HUES48 (cell line): ENCODE results near the gene FOXK1.

Experiments
- H3K27ac ChIP-seq: one replicate; pipeline ENCODE4 v1.7.0; 2013; ENCODE audit warnings: low read depth, low read length, inconsistent platforms
- H3K27me3 ChIP-seq: 2 replicates; pipeline ENCODE4 v1.6.1; 2013; ENCODE audit warnings: mild to moderate bottlenecking, low read length; ENCODE audit not compliant: control insufficient read depth, insufficient read depth
- H3K36me3 ChIP-seq: 2 replicates; pipeline ENCODE4 v1.6.1; 2013; ENCODE audit warnings: low read length; ENCODE audit not compliant: control insufficient read depth, insufficient read depth
- H3K4me1 ChIP-seq: 2 replicates; pipeline ENCODE4 v1.6.1; 2013; ENCODE audit warnings: mild to moderate bottlenecking, low read length; ENCODE audit not compliant: control insufficient read depth, insufficient read depth
- H3K4me3 ChIP-seq: 2 replicates; pipeline ENCODE4 v1.5.1; 2013; ENCODE audit warnings: mild to moderate bottlenecking, low read depth, low read length
- H3K9ac ChIP-seq: 2 replicates; pipeline ENCODE4 v1.6.1; 2013; ENCODE audit warnings: mild to moderate bottlenecking, low read depth, low read length, moderate library complexity
- H3K9me3 ChIP-seq: 2 replicates; pipeline ENCODE4 v1.6.1; 2013; ENCODE audit warnings: low read length; ENCODE audit not compliant: control insufficient read depth, insufficient read depth

FOXK1 gene

GRCh38 chr7:4759211-4759610 is 77.1 kb downstream of the FOXK1 start:
- no peak overlapping the region for H3K4me3 ChIP-seq
- H3K36me3 ChIP-seq = peaks cover 44% of the 10 kb centered on the region
- H3K4me1 ChIP-seq = no peaks in the 10 kb centered on the region
- H3K9me3 ChIP-seq = no peaks in the 10 kb centered on the region
- H3K27me3 ChIP-seq = no peaks in the 10 kb centered on the region
- no peak overlapping the region for H3K27ac ChIP-seq
- no peak overlapping the region for H3K9ac ChIP-seq

DNA sequence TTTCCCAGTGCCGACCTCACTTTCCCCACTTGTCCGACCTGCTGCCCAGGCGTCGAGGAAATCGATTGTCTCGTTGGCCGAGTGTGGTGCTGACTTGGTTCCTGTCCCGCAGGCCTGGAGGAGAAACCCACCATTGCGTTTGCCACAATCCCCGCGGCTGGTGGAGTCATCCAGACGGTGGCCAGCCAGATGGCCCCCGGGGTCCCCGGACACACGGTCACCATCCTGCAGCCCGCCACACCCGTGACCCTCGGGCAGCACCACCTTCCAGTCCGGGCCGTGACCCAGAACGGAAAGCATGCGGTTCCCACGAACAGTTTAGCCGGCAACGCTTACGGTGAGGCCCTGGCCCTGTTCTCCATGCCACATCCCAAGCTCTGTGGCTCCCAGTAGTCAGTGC is 78.9 kb downstream of the FOXK1 start:
- H3K27me3 ChIP-seq = no peaks in the 10 kb centered on the region

GRCh38 chr7:4762121-4763055 is 80.3 kb downstream of the FOXK1 start:
- no peaks in the 10 kb centered on the region for H3K27me3 ChIP-seq
- H3K9me3 ChIP-seq = no peaks in the 10 kb centered on the region
- peaks cover 28% of the 10 kb centered on the region for H3K36me3 ChIP-seq
- no peak overlapping the region for H3K4me3 ChIP-seq
- no peaks in the 10 kb centered on the region for H3K4me1 ChIP-seq
- no peak overlapping the region for H3K9ac ChIP-seq
- no peak overlapping the region for H3K27ac ChIP-seq

More for the DNA sequence above, 78.9 kb downstream of the FOXK1 start:
- Histone ChIP-seq H3K27ac (no peak overlapping the region), H3K9ac (no peak overlapping the region), H3K4me1 (no peaks in the 10 kb centered on the region), H3K36me3 (peaks cover 32% of the 10 kb centered on the region), H3K4me3 (no peak overlapping the region), H3K9me3 (no peaks in the 10 kb centered on the region)

GRCh38 chr7:4763091-4763793 is 81.1 kb downstream of the FOXK1 start:
- Histone ChIP-seq H3K9me3 (no peaks in the 10 kb centered on the region), H3K4me1 (no peaks in the 10 kb centered on the region), H3K4me3 (no peak overlapping the region), H3K36me3 (peaks cover 28% of the 10 kb centered on the region), H3K27ac (no peak overlapping the region), H3K9ac (no peak overlapping the region), H3K27me3 (no peaks in the 10 kb centered on the region)

- Histone ChIP-seq H3K9me3 (no peaks in the 10 kb centered on the region), H3K4me1 (no peaks in the 10 kb centered on the region), H3K4me3 (no peak overlapping the region), H3K27ac (no peak overlapping the region), H3K36me3 (peaks cover 28% of the 10 kb centered on the region), H3K9ac (no peak overlapping the region), H3K27me3 (no peaks in the 10 kb centered on the region)
These were observed 81.7 kb downstream of the FOXK1 start for GRCh38 chr7:4763794-4764185.

- Histone ChIP-seq H3K9ac (no peak overlapping the region), H3K4me3 (no peak overlapping the region), H3K4me1 (no peaks in the 10 kb centered on the region), H3K36me3 (peaks cover 24% of the 10 kb centered on the region), H3K9me3 (no peaks in the 10 kb centered on the region), H3K27ac (no peak overlapping the region), H3K27me3 (no peaks in the 10 kb centered on the region)
These were observed 82.4 kb downstream of the FOXK1 start for GRCh38 chr7:4764402-4765007.

GRCh38 chr7:4765776-4766490 is 83.8 kb downstream of the FOXK1 start:
- H3K9me3 ChIP-seq = no peaks in the 10 kb centered on the region
- no peaks in the 10 kb centered on the region for H3K4me1 ChIP-seq
- H3K27ac ChIP-seq = no peak overlapping the region
- peaks cover 16% of the 10 kb centered on the region for H3K36me3 ChIP-seq
- H3K27me3 ChIP-seq = no peaks in the 10 kb centered on the region
- H3K9ac ChIP-seq = no peak overlapping the region
- no peak overlapping the region for H3K4me3 ChIP-seq

DNA sequence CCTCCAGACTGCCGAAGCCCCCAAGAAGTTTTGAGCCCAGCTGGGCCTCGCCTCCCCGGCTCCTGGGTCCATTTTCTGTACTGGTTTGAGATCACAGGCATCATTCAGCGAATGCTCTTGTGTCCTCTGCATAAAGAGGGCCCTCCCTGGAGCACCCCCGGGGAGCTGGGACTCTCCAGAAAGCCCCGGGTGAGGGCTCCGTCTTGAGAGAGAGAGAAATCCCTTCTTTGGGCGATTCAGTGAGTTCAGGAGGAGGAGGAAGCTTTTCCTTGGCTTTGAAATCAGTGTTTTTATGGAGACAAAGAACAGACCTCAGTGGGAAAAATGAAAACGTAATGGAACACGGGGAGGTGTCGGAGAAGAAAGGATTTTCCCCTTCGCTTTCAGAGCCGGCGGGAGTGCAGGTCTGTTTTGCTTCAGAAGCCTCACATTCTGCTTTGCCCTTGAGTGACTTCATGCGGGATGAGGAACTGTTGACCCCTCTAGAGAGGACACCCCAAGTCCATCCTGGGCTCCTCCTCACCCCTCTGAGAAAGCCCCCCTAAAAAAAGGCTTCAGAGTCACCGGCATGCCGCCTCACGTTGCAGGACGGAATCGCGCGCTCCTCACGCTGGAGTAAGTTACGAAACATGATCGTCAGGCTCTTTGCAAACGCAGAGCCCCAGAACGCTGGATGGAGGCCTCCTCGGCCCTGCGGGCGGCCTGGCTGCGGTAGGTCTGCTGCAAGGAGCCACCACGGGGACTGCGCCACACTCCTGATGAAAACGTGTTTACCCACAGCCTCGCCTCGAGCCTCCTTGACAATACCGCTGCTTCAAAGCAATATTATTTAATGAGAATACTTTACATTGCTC is 84.8 kb downstream of the FOXK1 start:
- no peak overlapping the region for H3K27ac ChIP-seq
- H3K4me1 ChIP-seq = no peaks in the 10 kb centered on the region
- H3K36me3 ChIP-seq = peaks cover 14% of the 10 kb centered on the region
- H3K9me3 ChIP-seq = no peaks in the 10 kb centered on the region
- no peak overlapping the region for H3K9ac ChIP-seq
- no peaks in the 10 kb centered on the region for H3K27me3 ChIP-seq
- H3K4me3 ChIP-seq = no peak overlapping the region

GRCh38 chr7:4768597-4769569 is 86.8 kb downstream of the FOXK1 start:
- H3K9me3 ChIP-seq = no peaks in the 10 kb centered on the region
- no peak overlapping the region for H3K9ac ChIP-seq
- H3K36me3 ChIP-seq = peaks cover under 1% of the 10 kb centered on the region; the same call in 1 of the 2 replicates
- no peaks in the 10 kb centered on the region for H3K27me3 ChIP-seq
- H3K4me1 ChIP-seq = no peaks in the 10 kb centered on the region
- H3K27ac ChIP-seq = no peak overlapping the region
- H3K4me3 ChIP-seq = no peak overlapping the region
